AG10803 (cell line): ENCODE measurements around the gene C1orf198.

Experiments
- DNase-seq: peaks from one replicate; pipeline ENCODE4 v3.0.0; 2010; ENCODE audit warnings: low read depth
- H3K4me3 ChIP-seq: 2 replicates; pipeline ENCODE4 v1.5.1; 2011; ENCODE audit warnings: mild to moderate bottlenecking, low read length, control low read depth
- TF ChIP-seq, protein P1 (sequence below): conservative IDR thresholded peaks from 2 replicates; pipeline ENCODE4 v1.5.1; 2011; ENCODE audit warnings: mild to moderate bottlenecking, low read length, control low read depth, inconsistent platforms

C1orf198 gene

GRCh38 chr1:230894032-230894431, 25.7 kb upstream of the C1orf198 start:
- no peak overlapping the region for H3K4me3 ChIP-seq
- TF ChIP-seq, protein P1, sequence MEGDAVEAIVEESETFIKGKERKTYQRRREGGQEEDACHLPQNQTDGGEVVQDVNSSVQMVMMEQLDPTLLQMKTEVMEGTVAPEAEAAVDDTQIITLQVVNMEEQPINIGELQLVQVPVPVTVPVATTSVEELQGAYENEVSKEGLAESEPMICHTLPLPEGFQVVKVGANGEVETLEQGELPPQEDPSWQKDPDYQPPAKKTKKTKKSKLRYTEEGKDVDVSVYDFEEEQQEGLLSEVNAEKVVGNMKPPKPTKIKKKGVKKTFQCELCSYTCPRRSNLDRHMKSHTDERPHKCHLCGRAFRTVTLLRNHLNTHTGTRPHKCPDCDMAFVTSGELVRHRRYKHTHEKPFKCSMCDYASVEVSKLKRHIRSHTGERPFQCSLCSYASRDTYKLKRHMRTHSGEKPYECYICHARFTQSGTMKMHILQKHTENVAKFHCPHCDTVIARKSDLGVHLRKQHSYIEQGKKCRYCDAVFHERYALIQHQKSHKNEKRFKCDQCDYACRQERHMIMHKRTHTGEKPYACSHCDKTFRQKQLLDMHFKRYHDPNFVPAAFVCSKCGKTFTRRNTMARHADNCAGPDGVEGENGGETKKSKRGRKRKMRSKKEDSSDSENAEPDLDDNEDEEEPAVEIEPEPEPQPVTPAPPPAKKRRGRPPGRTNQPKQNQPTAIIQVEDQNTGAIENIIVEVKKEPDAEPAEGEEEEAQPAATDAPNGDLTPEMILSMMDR: no peak
- DNase-seq: no peak

DNA sequence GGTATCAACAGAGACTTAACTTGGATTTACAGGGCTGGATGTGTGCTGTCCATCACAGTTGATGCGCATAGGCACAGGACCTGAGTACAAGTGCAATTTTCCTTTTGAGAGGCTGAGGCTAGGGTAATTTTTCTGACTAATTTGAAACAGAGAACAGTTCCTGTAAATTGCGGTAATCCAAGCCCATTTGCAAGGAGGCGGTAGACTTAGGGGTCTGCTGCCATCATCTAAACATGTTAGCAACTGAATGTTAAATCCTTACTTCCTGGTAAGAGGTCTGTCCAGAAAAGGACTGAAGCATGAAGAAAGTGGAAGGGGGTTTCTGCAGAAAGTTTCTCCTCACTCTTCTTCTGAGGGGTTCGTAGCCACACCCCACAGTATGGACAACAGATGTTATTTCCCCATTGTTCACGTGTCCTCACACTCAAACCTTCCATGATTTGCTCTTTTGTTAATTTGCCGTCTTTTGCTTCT, 23.7 kb upstream of the C1orf198 start:
- TF ChIP-seq, protein P1: no peak
- H3K4me3 ChIP-seq: no peak overlapping the region
- DNase-seq: no peak

DNA sequence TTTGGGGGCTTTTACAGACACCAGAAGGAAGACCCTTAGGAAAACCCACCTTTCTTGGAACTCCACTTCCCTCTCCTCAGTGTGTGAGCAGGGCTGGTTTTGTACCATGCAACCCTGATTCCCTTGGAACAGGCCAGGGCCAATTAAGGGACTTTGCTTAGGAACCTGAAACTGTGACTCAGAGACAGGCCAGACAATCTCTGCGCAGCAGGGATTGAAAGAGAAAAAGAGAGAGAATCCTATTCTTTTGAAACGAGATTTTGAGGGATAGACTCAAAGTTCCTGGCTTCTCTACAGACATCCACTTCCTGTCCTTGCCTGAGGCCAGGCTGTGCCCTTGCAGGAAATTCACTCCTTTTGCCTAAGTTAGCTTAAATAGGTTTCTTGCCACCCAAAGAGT, 23.1 kb upstream of the C1orf198 start:
- TF ChIP-seq, protein P1: no peak
- no peak overlapping the region for H3K4me3 ChIP-seq
- DNase-seq: peak; percentile 31

- no peak overlapping the region for H3K4me3 ChIP-seq
- TF ChIP-seq, protein P1: no peak
- DNase-seq: no peak
Measured at GRCh38 chr1:230884646-230885045, 16.3 kb upstream of the C1orf198 start.

DNA sequence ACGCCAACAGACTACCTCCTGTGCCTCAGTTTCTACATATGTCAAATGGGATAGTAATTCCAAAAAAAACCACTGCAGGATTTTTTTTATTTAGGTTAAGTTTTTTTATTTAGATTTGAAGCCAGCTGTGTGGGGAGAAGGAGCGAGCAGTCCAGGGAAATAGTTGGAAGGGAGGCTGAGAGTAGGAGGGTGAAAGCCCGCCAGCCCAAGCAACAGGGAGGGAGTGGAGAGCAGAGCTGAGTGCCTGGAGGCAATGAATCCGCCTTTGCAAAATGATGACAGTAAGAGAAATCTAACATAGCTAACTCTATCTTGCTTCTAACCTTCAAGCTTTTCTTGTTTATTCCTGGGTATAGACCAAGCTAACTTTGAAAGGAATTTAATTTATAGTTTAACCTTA, 15.6 kb upstream of the C1orf198 start:
- TF ChIP-seq, protein P1: no peak
- no peak for DNase-seq
- H3K4me3 ChIP-seq: no peak overlapping the region

DNA sequence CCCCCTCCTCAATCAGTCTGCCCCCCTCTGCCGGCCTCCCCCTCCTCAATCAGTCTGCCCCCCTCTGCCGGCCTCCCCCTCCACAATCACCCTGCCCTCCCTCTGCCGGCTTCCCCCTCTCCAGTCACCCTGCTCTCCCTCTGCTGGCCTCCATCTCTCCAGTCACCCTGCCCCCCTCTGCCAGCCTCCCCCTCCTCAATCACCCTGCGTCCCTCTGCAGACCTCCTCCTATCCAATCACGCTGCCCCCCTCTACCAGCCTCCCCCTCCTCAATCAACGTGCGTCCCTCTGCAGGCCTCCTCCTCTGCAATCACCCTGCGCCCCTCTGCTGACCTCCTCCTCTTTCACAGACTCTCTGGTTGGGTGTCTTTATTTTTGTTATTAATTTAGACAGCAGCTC, 11.5 kb upstream of the C1orf198 start:
- TF ChIP-seq, protein P1: no peak
- H3K4me3 ChIP-seq: no peak overlapping the region
- no peak for DNase-seq

- TF ChIP-seq, protein P1: no peak
- H3K4me3 ChIP-seq: peak overlapping the region; percentile 21; the same call in 1 of the 2 replicates
- DNase-seq: peak; percentile 100
Measured at GRCh38 chr1:230878591-230878990, 10.3 kb upstream of the C1orf198 start.
